Occipital lobe (tissue), 3 donors: ENCODE data around the gene MAPKAPK3. TPM values are rescaled to one million over a fixed set of nuclear protein-coding genes. Genes with fewer than 3 reads are reported as not detected.
"Not testable (repeated sequence)": the region's sequence is repeated elsewhere in the genome, so short reads cannot be mapped to it uniquely, and the experiment has no call there.

Experiments used
- DNase-seq: peaks from one replicate; lab custom pipeline; 2025; lab: John Stamatoyannopoulos, UW
- small RNA-seq: library from RNA; depleted of rRNA; stranded (forward); fragments of <200 nt; gene quantifications from one replicate; pipeline ENCODE3, GENCODE V24; 2014
- total RNA-seq: library from RNA; depleted of rRNA; stranded (reverse); fragments of >200 nt; gene quantifications from one replicate; pipeline ENCODE4 v1.2.3, GENCODE V29; 2014

The MAPKAPK3 gene
- total RNA-seq, 1 donor from 2014 or later: 5.5 TPM

- no peak for DNase-seq
Observed at GRCh38 chr3:50687916-50688315, 71.0 kb downstream of the MAPKAPK3 start.

GRCh38 chr3:50688602-50689001 is 71.7 kb downstream of the MAPKAPK3 start:
- DNase-seq: not testable (repeated sequence)

- DNase-seq: no peak
Observed at GRCh38 chr3:50689558-50689957, 72.6 kb downstream of the MAPKAPK3 start.

GRCh38 chr3:50695031-50695430 is 78.1 kb downstream of the MAPKAPK3 start:
- DNase-seq: no peak

GRCh38 chr3:50696276-50696675 is 79.3 kb downstream of the MAPKAPK3 start:
- no peak for DNase-seq

DNA sequence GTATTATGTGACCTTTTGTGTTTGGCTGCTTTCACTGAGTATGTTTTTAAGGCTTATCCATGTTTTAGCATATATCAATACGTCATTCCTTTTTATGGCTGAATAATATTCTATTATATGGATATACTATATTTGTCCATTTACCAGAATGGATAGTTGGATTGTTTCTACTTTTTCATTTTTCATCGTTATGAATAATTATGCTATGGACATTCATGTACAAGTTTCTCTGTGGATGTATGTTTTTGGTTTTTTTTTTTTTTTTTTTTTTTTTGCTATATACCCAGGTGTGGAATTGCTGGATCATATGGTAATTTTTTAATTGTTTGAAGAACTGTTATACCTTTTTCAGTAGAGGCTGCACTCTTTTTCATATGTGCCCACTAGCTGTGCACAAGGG is 81.3 kb downstream of the MAPKAPK3 start:
- DNase-seq: no peak

Small RNA genes within 50 kb of the gene (small RNA-seq; reads per million reads assigned to genes)
- gene MIR4787 (0.32 reads per million, percentile 18 among the genes with 10 or more reads in this experiment), gene PPIAP69 (not detected)

Other genes with a start within 250 kb of the MAPKAPK3 start
- gene CACNA2D2, start 113.5 kb upstream of the MAPKAPK3 start, total RNA-seq: 2.2 TPM
- gene C3orf18, start 49.4 kb upstream of the MAPKAPK3 start, total RNA-seq: 13.6 TPM
- 6.9 TPM for gene HEMK1, start 47.6 kb upstream of the MAPKAPK3 start, total RNA-seq
- gene CISH, start 5.4 kb upstream of the MAPKAPK3 start, total RNA-seq: 0.16 TPM
- gene DOCK3, start 57.8 kb downstream of the MAPKAPK3 start, total RNA-seq: 42.6 TPM